GM19025 (cell line): ENCODE results near the gene SYNPO2.
"Not testable (repeated sequence)": the region's sequence is repeated elsewhere in the genome, so short reads cannot be mapped to it uniquely, and the experiment has no call there.

Source experiments
- ATAC-seq: cut with Tn5 transposase; IDR thresholded peaks from one replicate; pipeline ENCODE4 v1.9.1; 2021; ENCODE audit warnings: mild to moderate bottlenecking, low read depth, moderate library complexity; ENCODE audit not compliant: unreplicated experiment

SYNPO2 gene

GRCh38 chr4:119049342-119049741 lies 160.7 kb downstream of the SYNPO2 start:
- ATAC-seq = no peak

GRCh38 chr4:119050527-119051090 lies 162.0 kb downstream of the SYNPO2 start:
- no peak for ATAC-seq

GRCh38 chr4:119053245-119053644 lies 164.6 kb downstream of the SYNPO2 start:
- no peak for ATAC-seq

GRCh38 chr4:119053997-119054396 lies 165.3 kb downstream of the SYNPO2 start:
- ATAC-seq = no peak

- no peak for ATAC-seq
Observed at GRCh38 chr4:119057417-119057816, 168.8 kb downstream of the SYNPO2 start.

- no peak for ATAC-seq
Observed at GRCh38 chr4:119059221-119059620, 170.6 kb downstream of the SYNPO2 start.

- ATAC-seq = not testable (repeated sequence)
Observed at GRCh38 chr4:119067125-119067524, 178.5 kb downstream of the SYNPO2 start.

- not testable (repeated sequence) for ATAC-seq
Observed at GRCh38 chr4:119067670-119068360, 179.2 kb downstream of the SYNPO2 start.

- ATAC-seq = no peak
Observed at GRCh38 chr4:119068529-119068962, 179.9 kb downstream of the SYNPO2 start.

GRCh38 chr4:119070301-119070700 lies 181.6 kb downstream of the SYNPO2 start:
- no peak for ATAC-seq

- no peak for ATAC-seq
Observed at GRCh38 chr4:119080721-119081541, 192.3 kb downstream of the SYNPO2 start.

GRCh38 chr4:119081542-119081859 lies 192.8 kb downstream of the SYNPO2 start:
- ATAC-seq = no peak

GRCh38 chr4:119081943-119082342 lies 193.3 kb downstream of the SYNPO2 start:
- no peak for ATAC-seq

GRCh38 chr4:119082661-119083060 lies 194.0 kb downstream of the SYNPO2 start:
- no peak for ATAC-seq

GRCh38 chr4:119084513-119084912 lies 195.9 kb downstream of the SYNPO2 start:
- ATAC-seq = no peak

GRCh38 chr4:119087121-119087520 lies 198.5 kb downstream of the SYNPO2 start:
- no peak for ATAC-seq

- no peak for ATAC-seq
Observed at GRCh38 chr4:119087656-119088055, 199.0 kb downstream of the SYNPO2 start.

- ATAC-seq = no peak
Observed at GRCh38 chr4:119093042-119093827, 204.6 kb downstream of the SYNPO2 start.

GRCh38 chr4:119097282-119097900 lies 208.7 kb downstream of the SYNPO2 start:
- ATAC-seq = no peak

- no peak for ATAC-seq
Observed at GRCh38 chr4:119098306-119098705, 209.7 kb downstream of the SYNPO2 start.
